ENCODE measurements around the gene PBX3.

Gene PBX3

GRCh38 chr9:125784286-125785049 lies 37.3 kb downstream of the PBX3 start:
- no peak for TF ChIP-seq CTCF (IDR thresholded peaks at IDR 0.05)

GRCh38 chr9:125785248-125785751 lies 38.1 kb downstream of the PBX3 start:
- no peak for TF ChIP-seq CTCF (IDR thresholded peaks at IDR 0.05)

- TF ChIP-seq CTCF (IDR thresholded peaks at IDR 0.05), result no peak
Observed at GRCh38 chr9:125787715-125788114, 40.5 kb downstream of the PBX3 start.

GRCh38 chr9:125789196-125789595 lies 42.0 kb downstream of the PBX3 start:
- TF ChIP-seq CTCF (IDR thresholded peaks at IDR 0.05), result no peak

GRCh38 chr9:125794708-125795107 lies 47.5 kb downstream of the PBX3 start:
- no peak for TF ChIP-seq CTCF (IDR thresholded peaks at IDR 0.05)

GRCh38 chr9:125795970-125796596 lies 48.9 kb downstream of the PBX3 start:
- no peak for TF ChIP-seq CTCF (IDR thresholded peaks at IDR 0.05)

GRCh38 chr9:125797930-125798329 lies 50.8 kb downstream of the PBX3 start:
- TF ChIP-seq CTCF (IDR thresholded peaks at IDR 0.05), result no peak

All from LNCAP (cell line).